ENCODE data around the gene ZRSR2.
A peak's percentile ranks its signal among the peaks of the same experiment; 100 is the strongest.
"Not testable (repeated sequence)": the region's sequence is repeated elsewhere in the genome, so short reads cannot be mapped to it uniquely, and the experiment has no call there.

The ZRSR2 gene

GRCh38 chrX:15789979-15790768 lies at the start of gene ZRSR2:
Gene ZRSR2 (plus strand): TSS chrX:15790484. CDS start chrX:15790496, 12 bp downstream.
- DNase-seq, result peak; percentile 27

- DNase-seq, result no peak
These were observed 46.0 kb upstream of the ZRSR2 start for GRCh38 chrX:15744181-15744867.

DNA sequence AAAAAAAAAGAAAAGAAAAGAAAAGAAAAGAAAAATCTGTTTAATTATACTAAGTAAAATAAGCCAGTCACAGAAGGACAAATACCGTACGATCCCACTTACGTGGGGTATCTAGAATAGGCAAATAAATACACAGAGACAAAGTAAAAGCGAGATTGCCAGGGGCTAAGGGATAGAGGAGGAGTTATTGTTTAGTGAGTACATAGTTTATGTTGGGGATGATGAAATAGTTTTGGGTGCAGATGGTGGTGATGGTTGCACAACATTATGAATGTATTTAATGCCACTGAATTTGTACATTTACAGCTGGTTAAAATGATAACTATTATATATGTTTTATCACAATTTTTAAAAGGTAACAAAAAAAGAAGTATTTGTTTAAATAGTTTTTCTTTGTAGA lies 45.1 kb upstream of the ZRSR2 start:
- no peak for DNase-seq

- DNase-seq, result not testable (repeated sequence)
These were observed 43.6 kb upstream of the ZRSR2 start for GRCh38 chrX:15746651-15747050.

DNA sequence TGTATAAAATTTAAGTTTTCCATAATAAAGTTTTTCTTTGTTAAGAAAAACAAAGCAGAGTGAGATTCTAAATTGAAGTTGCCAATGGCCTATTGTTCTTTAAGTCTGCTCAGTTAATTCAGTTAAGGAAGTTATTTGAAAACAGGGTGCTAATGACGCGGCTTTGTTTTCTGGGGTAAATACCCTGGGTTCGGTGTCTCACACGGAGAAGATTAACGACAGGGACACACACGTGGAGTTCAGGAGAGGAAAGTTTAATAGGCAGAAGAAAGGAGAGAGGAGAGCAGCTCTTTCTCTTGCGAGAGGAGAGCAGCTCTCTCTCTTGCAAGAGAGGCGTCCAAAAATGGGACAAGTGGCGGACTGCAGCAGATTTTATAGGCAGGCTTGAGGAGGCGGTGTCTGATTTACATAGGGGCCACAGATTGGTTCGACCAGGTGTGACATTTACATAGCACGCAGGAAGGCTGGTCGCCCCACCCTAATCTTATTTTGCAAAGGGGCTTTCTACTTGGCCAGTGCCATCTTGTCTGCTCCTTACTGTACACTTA lies 42.6 kb upstream of the ZRSR2 start:
- no peak for DNase-seq

GRCh38 chrX:15748841-15749240 lies 41.4 kb upstream of the ZRSR2 start:
- DNase-seq, result no peak

GRCh38 chrX:15749642-15750610 lies 40.4 kb upstream of the ZRSR2 start:
- no peak for DNase-seq

- no peak for DNase-seq
These were observed 39.6 kb upstream of the ZRSR2 start for GRCh38 chrX:15750611-15751154.

GRCh38 chrX:15751155-15751819 lies 39.0 kb upstream of the ZRSR2 start:
- no peak for DNase-seq

DNA sequence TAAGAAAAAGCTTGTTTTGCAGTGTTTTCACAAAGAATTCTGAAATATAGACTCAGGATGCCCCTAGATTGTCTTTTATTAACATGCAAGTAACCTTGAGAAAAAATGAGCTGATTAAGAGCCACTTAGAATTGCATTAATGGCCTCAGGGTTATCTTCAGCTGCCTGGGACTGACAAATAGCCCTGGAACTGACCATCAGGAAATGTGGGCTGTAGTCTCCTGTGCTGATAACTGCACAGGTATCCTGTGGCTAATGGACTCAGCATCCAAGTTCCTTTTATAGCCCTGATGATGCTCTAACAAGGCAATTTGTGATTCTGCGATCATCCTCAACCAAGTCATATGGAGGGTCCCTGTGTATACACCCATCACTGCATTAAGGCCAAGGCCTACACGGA lies 35.2 kb upstream of the ZRSR2 start:
- DNase-seq, result no peak

GRCh38 chrX:15758140-15758539 lies 32.1 kb upstream of the ZRSR2 start:
- DNase-seq, result no peak

DNA sequence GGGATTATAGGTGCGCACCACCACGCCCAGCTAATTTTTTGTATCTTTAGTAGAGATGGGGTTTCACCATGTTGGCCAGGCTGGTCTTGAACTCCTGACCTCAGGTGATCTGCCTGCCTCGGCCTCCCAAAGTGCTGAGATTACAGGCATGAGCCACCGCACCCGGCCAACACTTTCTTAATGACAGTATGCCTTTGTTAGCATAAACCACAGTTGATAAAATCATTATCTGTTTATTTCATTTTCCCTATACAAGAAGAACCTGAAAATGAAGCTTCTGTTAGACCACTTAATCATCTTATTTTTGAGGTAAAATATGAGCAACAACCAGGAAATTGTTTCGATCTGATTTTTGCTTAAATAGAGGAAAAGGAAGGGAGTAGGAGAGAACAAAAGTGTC lies 30.4 kb upstream of the ZRSR2 start:
- DNase-seq, result not testable (repeated sequence)

- no peak for DNase-seq
These were observed 28.6 kb upstream of the ZRSR2 start for GRCh38 chrX:15761564-15762191.

- DNase-seq, result no peak
These were observed 20.9 kb upstream of the ZRSR2 start for GRCh38 chrX:15769300-15769954.

DNA sequence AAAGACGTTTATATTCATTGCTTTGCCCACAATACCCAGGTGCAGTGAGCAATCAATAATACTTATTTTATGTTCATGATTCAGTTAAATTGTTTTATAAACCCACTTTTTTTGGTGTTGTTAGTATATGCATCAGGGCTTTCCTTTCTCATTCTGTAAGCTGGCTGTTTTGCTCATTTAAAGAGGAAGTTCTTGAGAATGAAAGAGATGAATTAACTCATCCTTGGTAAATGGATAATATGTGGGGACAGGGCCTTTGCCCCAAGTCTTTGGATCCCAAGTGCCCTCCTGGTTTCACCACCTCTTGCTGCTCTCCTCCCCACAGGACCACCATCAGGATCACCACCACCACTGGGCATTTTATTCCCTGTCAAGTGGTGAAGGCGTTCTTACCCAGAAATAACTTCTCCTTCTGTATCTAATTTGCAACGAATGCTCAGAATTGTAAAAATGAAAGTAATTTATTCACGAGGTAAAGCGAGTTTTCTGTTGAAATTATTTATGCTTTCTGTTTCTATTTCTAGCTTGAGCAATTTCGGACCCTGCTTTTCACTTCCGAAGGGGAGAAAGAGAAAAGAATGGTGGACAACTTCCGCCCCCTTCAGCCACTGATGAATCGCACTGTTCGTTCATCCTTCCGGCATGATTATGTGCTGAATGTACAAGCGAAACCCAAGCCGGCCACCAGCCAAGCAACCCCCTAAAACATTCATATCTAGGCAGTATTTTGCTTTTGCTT lies 8.2 kb upstream of the ZRSR2 start:
- no peak for DNase-seq

DNA sequence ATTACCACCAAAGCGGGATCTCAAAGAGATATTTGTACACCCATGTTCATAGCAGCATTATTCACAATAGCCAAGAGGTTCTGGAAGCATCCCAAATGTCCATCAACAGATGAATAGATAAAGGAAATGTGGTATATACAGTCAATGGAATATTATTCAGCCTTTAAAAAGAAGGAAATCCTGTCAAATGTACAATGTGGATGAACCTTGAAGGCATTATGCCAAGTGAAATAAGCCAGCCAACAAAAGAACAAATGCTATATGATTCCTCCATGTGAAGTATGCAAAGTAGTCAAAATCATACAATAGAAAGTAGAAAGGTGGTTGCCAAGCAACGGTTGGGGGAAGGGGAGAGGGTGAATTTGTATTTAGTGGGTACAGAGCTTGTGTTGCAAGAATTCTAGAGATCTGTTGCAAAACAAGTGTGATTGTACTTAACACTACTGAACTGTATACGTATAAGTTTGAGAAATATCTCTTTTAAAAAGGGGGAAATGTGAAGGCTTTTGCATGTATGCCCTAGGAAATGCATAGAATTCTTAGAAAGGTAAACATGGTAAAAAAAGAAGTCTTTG lies 5.0 kb upstream of the ZRSR2 start:
- no peak for DNase-seq

- no peak for DNase-seq
These were observed 3.4 kb upstream of the ZRSR2 start for GRCh38 chrX:15786915-15787314.

GRCh38 chrX:15790769-15791290 lies 546 bp downstream of the ZRSR2 start:
- peak; percentile 4 for DNase-seq

GRCh38 chrX:15797707-15798106 lies 7.4 kb downstream of the ZRSR2 start:
- DNase-seq, result no peak

DNA sequence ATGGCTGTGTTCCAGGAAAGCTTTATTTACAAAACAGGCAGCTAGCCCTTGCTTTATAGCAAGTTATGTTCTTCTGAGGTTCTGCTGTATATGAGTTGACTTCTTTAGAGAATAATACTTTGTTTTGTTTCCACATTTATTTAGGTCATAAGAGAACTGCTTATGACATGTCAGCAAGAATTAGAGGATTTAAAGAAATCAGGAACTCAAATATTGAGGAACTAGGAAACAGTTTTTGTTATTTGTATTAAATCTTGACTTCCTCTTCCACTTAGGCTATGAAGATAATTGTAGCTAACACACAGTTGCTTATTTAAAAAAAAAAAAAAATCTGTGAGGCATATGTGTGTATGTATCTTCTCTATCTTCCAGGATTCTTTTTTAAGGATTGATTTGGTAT lies 14.3 kb downstream of the ZRSR2 start:
- no peak for DNase-seq
